GM10847 (cell line): Measurements from ENCODE around the gene SLC28A3.

ENCODE experiments used
- POLR2A ChIP-seq: IDR thresholded peaks from 2 replicates; pipeline ENCODE4 v1.6.1; 2011; ENCODE audit not compliant: insufficient read length; ENCODE audit errors: extremely low read depth

The SLC28A3 gene

DNA sequence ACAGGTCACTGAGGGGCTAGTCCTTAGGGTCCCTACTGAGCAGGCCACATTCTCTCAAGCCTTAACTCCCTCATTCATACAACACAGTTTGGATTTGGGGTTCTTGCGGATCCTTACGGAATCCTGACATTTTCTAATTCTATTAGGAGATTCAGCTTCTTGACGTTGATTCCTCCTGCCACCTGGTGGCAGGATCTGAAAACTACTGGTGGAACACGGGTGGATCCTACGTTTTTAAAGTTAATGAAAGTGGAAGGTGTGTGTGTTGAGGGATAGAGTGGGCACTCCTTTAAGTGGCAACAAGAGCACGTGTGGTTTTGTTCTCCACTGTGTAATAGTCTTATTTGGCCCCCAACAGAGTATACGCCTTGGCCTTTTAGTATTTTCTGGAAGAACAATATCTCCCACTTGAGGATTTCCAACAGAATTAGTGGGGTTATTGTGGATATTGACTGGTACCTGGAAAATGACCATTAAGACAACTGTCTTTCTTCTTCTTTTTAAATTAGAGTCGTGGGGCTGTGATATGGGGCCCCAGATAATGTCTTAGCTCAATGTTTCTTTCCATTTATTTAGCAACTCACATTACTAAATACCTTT lies 25.2 kb downstream of the SLC28A3 start:
- TF ChIP-seq POLR2A = no peak

DNA sequence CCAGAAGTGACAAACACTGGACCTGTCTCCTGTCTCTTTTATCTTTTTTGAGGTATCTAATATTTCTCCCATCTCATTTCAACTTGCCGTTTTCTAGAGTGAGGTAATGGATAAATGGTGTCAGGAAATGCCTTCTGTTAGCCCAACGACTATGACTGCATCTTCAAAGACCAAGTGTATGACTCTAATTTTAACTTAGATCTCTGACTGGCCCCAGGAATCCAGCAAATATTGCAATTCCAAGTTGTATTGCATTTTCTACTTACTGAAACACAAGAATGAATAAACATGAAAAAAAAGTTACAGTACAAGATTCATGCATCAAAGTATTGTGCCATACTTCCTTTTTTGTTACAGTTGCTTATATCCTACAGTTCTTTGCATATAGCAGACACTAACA lies 26.3 kb downstream of the SLC28A3 start:
- no peak for TF ChIP-seq POLR2A

DNA sequence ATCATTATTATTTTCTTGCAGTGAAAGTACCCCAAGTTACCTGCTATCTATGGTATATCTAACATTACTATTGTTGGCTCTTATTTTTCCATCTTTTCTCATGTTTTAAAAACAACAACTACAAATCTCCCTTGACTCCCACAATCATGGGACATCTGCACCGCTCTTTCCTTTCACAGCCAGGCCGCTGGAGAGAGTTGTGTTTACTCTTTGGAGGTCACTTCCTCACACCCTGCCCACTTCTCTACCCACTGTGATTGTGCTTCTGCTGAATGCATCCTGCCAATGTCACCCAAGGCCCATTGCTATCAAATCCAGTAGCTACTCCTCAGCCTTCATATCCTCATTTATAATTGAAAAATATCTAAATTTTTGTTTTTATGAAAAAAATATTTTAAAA lies 29.7 kb downstream of the SLC28A3 start:
- TF ChIP-seq POLR2A = no peak

GRCh38 chr9:84305497-84306131 lies 34.9 kb downstream of the SLC28A3 start:
- no peak for TF ChIP-seq POLR2A

GRCh38 chr9:84304166-84304565 lies 36.4 kb downstream of the SLC28A3 start:
- no peak for TF ChIP-seq POLR2A

DNA sequence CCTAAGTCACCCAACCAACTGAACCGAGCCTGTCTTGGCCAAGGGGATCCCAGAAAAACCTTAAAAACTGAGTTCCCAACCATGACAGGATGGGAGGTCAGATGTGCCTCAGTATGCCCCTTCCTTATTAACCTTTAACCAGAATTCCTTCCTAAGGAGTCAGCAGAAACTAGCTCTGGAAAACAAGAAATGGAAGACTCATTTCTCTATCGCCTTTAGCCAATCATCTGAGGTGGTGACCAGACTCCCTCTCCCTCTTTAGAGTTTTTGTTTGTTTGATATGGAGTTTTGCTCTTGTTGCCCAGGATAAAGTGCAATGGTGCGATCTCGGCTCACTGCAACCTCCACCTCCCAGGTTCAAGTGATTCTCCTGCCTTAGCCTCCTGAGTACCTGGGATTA lies 37.5 kb downstream of the SLC28A3 start:
- TF ChIP-seq POLR2A = no peak

- TF ChIP-seq POLR2A = no peak
These were observed 38.7 kb downstream of the SLC28A3 start for GRCh38 chr9:84301851-84302250.

DNA sequence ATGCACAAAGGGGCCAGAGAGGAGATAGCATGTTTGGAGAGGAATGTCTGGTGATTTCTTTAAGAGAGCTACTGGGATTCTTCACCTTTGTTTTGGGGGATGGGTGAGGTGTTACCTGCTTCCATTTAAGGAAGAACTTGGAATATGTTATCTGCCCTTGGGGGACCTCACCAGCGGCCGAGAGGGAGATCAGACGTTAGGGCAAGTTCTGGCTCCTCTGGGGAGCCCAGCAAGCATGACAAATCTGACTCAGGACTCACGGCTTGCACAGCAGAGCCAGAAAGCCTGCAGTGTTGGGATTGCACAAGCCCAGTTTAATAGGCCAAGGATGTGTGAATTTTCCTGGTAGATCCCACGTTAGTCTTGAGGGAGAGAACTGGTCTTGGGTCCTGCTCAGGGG lies 40.3 kb downstream of the SLC28A3 start:
- no peak for TF ChIP-seq POLR2A

GRCh38 chr9:84297162-84297821 lies 43.3 kb downstream of the SLC28A3 start:
- no peak for TF ChIP-seq POLR2A

DNA sequence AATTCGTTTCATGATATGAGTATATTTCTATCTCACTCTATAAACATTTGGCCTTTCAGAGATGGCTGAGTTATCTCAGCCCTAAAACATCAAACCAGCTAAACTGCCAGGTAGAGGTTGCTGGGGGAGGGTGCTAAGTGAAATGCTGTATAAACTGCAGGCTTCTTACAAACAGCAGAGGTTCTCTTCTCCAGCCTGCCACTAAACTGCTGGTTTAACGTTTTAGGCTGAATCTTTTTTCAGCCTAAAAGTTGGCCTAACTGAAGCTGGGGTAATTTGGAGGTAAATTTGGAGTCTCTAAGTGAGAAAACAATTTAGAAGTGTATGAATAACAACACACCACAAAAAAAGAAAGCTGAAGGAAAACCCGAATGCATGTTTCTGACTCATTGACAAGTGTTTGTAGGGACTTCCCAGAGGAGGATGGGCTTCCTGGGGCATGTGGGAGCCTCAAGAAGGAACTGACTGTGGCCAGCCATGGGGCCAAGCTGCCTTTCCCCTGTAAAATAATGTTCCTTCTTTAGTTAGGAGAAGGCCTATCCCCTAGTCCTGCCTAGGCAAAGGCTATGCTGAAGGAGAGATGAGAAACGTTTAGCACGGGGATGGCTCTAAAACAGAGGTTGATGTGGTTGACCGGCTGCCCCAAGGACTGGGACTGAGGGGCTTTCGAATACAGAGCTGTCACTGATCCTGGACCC lies 44.3 kb downstream of the SLC28A3 start:
- TF ChIP-seq POLR2A = no peak

GRCh38 chr9:84294241-84294950 lies 46.2 kb downstream of the SLC28A3 start:
- no peak for TF ChIP-seq POLR2A

GRCh38 chr9:84293001-84293798 lies 47.4 kb downstream of the SLC28A3 start:
- no peak for TF ChIP-seq POLR2A

DNA sequence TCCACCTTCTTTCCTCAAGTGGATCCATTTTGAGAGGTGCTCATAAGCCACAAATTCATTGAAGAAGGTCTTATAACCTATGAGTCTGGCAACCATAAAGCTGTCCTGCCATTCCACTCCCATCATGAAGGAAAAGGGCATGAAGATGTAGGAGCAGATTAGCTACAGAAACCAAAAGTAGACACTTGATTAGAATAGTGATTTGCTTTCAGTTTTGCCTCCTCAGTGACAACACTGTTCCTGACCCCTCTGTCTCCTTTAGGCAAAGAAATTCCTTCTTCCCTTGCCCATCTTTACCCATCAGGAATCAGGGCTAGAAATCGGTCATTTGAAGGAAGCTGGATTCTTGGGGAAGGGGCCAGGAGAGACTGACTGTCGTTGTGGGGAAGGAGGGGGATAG lies 55.2 kb downstream of the SLC28A3 start:
- no peak for TF ChIP-seq POLR2A

- no peak for TF ChIP-seq POLR2A
These were observed 56.6 kb downstream of the SLC28A3 start for GRCh38 chr9:84283946-84284345.

- TF ChIP-seq POLR2A = no peak
These were observed 62.4 kb downstream of the SLC28A3 start for GRCh38 chr9:84278130-84278529.
